ENCODE results near the gene CASTOR2. TPM values are rescaled to one million over a fixed set of nuclear protein-coding genes. Genes with fewer than 3 reads are reported as not detected.
"Not testable (repeated sequence)": the region's sequence is repeated elsewhere in the genome, so short reads cannot be mapped to it uniquely, and the experiment has no call there.

Gene CASTOR2
- total and polyA plus RNA-seq, 4 donors, result 0.76 to 6.8 (median 4.1) TPM

DNA sequence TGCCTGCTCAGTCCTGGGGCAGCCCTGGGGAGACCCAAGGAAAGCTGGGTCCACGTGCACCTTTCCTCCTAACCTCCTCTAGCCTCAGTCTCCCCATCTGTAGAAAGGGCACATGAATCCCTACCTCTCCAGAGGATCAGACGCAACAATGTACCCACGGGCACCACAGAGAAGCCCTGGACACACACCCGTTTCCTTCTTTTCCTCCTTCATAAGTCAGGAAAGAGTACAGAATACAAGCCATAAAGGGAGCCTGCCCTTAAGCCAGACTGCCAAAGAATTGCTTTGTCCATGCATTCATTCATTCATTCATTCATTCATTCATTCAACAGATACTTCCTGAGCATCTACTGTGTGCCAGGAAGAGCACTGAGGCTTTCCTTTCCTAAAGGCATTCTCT lies 20.6 kb upstream of the CASTOR2 start:
- 87 to 90% methylated on average over 3 of the region's 4 CpGs for WGBS, 2 donors
- H3K9me3 ChIP-seq (ENCODE audit: control insufficient read depth in 4 of 4, insufficient read depth in 3 of 4, low read length in 3 of 4); H3K9ac ChIP-seq (ENCODE audit: insufficient read depth in 1 of 2, low read length in 2 of 2); H3K36me3 ChIP-seq (ENCODE audit: control insufficient read depth in 4 of 4, insufficient read depth in 4 of 4, low read length in 4 of 4); DNase-seq; H3K4me1 ChIP-seq (ENCODE audit: control insufficient read depth in 5 of 5, insufficient read depth in 5 of 5, low read length in 5 of 5); H3K4me3 ChIP-seq; H3K27me3 ChIP-seq (ENCODE audit: control insufficient read depth in 3 of 3, insufficient read depth in 3 of 3, low read length in 2 of 3); ATAC-seq (ENCODE audit: insufficient read depth, low FRiP score); H3K27ac ChIP-seq (ENCODE audit: low read depth in 1 of 2, low read length in 1 of 2): not testable (repeated sequence)

DNA sequence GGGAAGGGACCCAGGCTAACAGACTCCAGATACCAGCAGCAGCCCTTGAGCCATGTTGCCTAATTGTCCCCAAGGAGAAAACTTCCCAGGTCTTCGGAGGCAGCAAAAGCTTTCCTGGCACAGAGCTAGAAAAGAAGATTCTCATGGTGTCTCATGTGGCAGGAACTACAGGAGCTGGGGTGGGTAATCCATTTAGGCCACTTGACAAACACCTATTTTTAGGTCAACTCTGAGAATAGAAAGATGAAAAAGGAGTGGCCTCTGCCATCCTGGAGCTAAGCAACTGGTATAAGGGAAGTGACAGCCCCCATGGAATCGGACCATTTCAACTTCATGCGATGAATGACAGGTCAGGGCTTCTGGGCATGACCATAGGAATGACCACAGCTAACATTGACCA lies 16.8 kb upstream of the CASTOR2 start:
- H3K36me3 ChIP-seq (ENCODE audit: control insufficient read depth in 4 of 4, insufficient read depth in 4 of 4, low read length in 4 of 4); DNase-seq; H3K9me3 ChIP-seq (ENCODE audit: control insufficient read depth in 4 of 4, insufficient read depth in 3 of 4, low read length in 3 of 4); H3K4me3 ChIP-seq; ATAC-seq (ENCODE audit: insufficient read depth, low FRiP score); H3K4me1 ChIP-seq (ENCODE audit: control insufficient read depth in 5 of 5, insufficient read depth in 5 of 5, low read length in 5 of 5); H3K27ac ChIP-seq (ENCODE audit: low read depth in 1 of 2, low read length in 1 of 2); H3K27me3 ChIP-seq (ENCODE audit: control insufficient read depth in 3 of 3, insufficient read depth in 3 of 3, low read length in 2 of 3); H3K9ac ChIP-seq (ENCODE audit: insufficient read depth in 1 of 2, low read length in 2 of 2): not testable (repeated sequence)
- no CpG with 5 or more reads among the region's 3 CpGs for WGBS, 2 donors

DNA sequence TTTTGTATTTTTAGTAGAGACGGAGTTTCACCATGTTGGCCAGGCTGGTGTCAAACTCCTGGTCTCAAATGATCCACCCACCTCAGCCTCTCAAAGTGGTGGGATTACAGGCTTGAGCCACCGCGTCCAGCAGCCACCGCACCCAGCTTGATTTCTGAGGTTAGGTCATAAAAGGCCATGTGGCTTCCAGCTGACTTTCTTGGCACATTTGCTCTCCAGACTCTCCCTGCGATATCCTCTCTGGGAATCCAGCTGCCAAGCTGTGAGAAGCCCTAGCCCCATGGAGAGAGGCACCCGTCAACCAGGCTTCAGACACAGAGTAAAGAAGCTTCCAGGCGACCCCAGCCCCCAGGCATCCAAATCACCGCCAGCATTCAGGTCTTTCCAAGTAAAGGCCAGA lies 10.7 kb upstream of the CASTOR2 start:
- not testable (repeated sequence) for H3K9ac ChIP-seq (ENCODE audit: insufficient read depth in 1 of 2, low read length in 2 of 2); H3K4me1 ChIP-seq (ENCODE audit: control insufficient read depth in 5 of 5, insufficient read depth in 5 of 5, low read length in 5 of 5); H3K27me3 ChIP-seq (ENCODE audit: control insufficient read depth in 3 of 3, insufficient read depth in 3 of 3, low read length in 2 of 3); H3K36me3 ChIP-seq (ENCODE audit: control insufficient read depth in 4 of 4, insufficient read depth in 4 of 4, low read length in 4 of 4); H3K27ac ChIP-seq (ENCODE audit: low read depth in 1 of 2, low read length in 1 of 2); ATAC-seq (ENCODE audit: insufficient read depth, low FRiP score); H3K4me3 ChIP-seq; DNase-seq; H3K9me3 ChIP-seq (ENCODE audit: control insufficient read depth in 4 of 4, insufficient read depth in 3 of 4, low read length in 3 of 4)
- no CpG with 5 or more reads among the region's 8 CpGs for WGBS, 2 donors

DNA sequence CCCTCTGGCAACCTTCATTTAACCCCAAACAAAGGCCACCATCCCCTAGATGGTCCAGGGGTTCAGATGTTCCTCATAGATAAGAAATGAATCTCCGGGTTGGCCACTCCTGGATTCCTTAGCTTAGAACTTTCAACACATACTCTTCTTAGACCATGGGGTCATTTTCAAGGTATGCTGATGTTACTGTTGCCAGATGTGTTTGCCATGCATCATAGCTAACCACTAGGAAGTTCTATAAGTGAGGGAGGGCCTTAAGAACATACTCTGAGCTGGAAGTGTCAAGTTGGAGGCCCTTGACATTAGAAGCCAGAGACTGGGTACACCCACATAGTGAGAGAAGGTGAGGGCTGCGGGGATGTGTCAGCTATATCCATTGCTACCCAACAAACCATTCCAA lies 6.2 kb upstream of the CASTOR2 start:
- H3K4me3 ChIP-seq; H3K36me3 ChIP-seq (ENCODE audit: control insufficient read depth in 4 of 4, insufficient read depth in 4 of 4, low read length in 4 of 4); H3K4me1 ChIP-seq (ENCODE audit: control insufficient read depth in 5 of 5, insufficient read depth in 5 of 5, low read length in 5 of 5); H3K27ac ChIP-seq (ENCODE audit: low read depth in 1 of 2, low read length in 1 of 2); H3K27me3 ChIP-seq (ENCODE audit: control insufficient read depth in 3 of 3, insufficient read depth in 3 of 3, low read length in 2 of 3); DNase-seq; H3K9ac ChIP-seq (ENCODE audit: insufficient read depth in 1 of 2, low read length in 2 of 2); H3K9me3 ChIP-seq (ENCODE audit: control insufficient read depth in 4 of 4, insufficient read depth in 3 of 4, low read length in 3 of 4); ATAC-seq (ENCODE audit: insufficient read depth, low FRiP score): not testable (repeated sequence)
- WGBS, 2 donors, result no CpG with 5 or more reads among the region's 2 CpGs

DNA sequence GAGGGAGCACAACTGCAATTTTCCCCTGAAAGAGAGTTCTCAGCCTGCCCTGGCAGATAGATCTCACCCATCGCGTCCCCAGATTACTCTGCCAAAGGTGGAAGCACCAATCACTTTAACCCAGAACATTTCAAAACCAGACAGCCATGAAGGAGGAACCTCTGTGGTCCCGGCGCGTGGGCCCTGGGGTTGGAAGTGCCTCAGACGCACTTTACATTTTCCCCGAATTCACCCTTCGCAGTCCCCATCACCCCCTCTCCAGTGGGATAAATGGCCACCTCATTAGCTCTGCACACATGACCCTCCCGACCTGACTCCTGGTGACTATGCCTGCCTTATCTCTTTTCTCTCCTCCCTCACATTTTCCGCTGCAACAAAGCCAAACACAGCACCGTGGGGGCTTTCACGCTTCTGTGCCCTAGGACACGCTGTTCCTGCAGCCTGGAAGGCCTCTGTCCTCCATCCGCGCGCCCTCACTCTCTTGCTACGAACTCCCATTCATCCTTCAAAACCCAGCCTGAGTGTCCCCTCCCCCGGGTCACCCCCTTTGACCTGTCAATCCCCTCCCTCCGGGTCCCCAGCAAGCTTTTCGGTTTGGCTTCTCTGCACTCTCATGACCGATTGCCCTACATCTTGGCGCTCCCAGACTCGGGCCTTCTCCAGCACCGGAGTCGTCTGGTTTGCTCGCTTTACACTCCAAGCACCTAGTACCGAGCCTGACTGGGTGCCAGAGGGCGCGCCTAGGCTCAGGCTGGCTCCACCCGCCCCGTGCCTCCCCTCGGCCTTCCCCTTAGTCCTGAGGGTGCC lies 598 bp upstream of the CASTOR2 start:
- not testable (repeated sequence) for H3K4me1 ChIP-seq (ENCODE audit: control insufficient read depth in 5 of 5, insufficient read depth in 5 of 5, low read length in 5 of 5); DNase-seq; H3K36me3 ChIP-seq (ENCODE audit: control insufficient read depth in 4 of 4, insufficient read depth in 4 of 4, low read length in 4 of 4); H3K4me3 ChIP-seq; H3K9ac ChIP-seq (ENCODE audit: insufficient read depth in 1 of 2, low read length in 2 of 2); H3K27ac ChIP-seq (ENCODE audit: low read depth in 1 of 2, low read length in 1 of 2); H3K9me3 ChIP-seq (ENCODE audit: control insufficient read depth in 4 of 4, insufficient read depth in 3 of 4, low read length in 3 of 4); H3K27me3 ChIP-seq (ENCODE audit: control insufficient read depth in 3 of 3, insufficient read depth in 3 of 3, low read length in 2 of 3)
- 38 to 49% methylated on average over 18 to 22 of the region's 32 CpGs for WGBS, 2 donors
- ATAC-seq (ENCODE audit: insufficient read depth, low FRiP score), result peak; percentile 67

DNA sequence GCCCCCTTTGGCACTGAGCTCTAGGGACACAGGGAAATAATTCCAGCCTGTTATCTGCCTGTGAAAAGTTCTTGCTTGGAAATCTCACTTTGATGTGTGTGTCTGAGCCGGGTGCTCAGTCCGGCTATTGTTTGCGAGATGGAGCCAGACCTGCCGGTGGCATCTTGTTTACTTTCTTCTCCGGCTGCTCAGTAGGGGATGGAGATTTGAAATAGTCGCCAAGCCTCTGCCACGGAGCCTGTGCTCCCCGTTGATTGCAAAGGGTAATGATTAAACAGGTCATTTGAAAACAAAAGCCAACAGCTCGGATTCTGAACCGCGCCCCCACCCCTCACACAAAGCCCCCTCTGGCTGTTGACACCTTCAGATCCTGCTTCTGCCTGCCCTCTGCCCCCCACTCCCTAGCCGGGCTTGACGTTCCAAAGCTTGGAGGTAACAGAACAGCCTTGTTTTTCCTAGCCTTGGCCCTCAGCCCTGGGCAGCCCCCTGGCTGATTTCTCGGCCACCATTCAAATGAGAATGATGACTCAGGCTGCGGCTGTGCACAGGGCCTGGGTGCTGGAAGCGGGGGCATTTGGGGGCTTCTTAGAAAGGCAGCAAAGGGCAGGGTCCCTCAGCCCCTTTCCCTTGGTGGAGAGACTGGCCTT lies 1.8 kb downstream of the CASTOR2 start:
- H3K9ac ChIP-seq (ENCODE audit: insufficient read depth in 1 of 2, low read length in 2 of 2); H3K4me1 ChIP-seq (ENCODE audit: control insufficient read depth in 5 of 5, insufficient read depth in 5 of 5, low read length in 5 of 5); H3K36me3 ChIP-seq (ENCODE audit: control insufficient read depth in 4 of 4, insufficient read depth in 4 of 4, low read length in 4 of 4); ATAC-seq (ENCODE audit: insufficient read depth, low FRiP score); DNase-seq; H3K4me3 ChIP-seq; H3K9me3 ChIP-seq (ENCODE audit: control insufficient read depth in 4 of 4, insufficient read depth in 3 of 4, low read length in 3 of 4); H3K27ac ChIP-seq (ENCODE audit: low read depth in 1 of 2, low read length in 1 of 2); H3K27me3 ChIP-seq (ENCODE audit: control insufficient read depth in 3 of 3, insufficient read depth in 3 of 3, low read length in 2 of 3): not testable (repeated sequence)
- WGBS, 2 donors, result no CpG with 5 or more reads among the region's 16 CpGs

DNA sequence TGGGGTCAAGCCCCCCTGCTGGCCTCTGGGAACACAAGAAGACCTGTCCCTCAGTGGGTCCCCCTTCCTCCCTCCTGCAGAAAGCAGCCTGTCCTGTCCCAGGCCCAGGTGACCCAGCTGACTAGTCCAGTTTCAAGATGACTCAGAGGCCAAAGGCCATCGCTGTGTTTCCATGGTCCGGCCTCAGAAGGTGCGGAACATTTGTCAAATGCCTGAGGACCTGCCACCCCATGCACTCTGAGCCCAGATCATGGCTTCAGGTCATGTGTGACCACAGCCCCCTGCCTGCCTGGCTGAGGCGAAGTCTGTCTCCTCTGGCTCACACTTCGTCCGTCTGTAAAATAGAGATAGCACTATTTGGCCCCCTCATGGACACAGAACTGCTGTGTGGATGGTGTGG lies 2.4 kb downstream of the CASTOR2 start:
- H3K4me1 ChIP-seq (ENCODE audit: control insufficient read depth in 5 of 5, insufficient read depth in 5 of 5, low read length in 5 of 5); H3K9ac ChIP-seq (ENCODE audit: insufficient read depth in 1 of 2, low read length in 2 of 2); H3K27me3 ChIP-seq (ENCODE audit: control insufficient read depth in 3 of 3, insufficient read depth in 3 of 3, low read length in 2 of 3); H3K27ac ChIP-seq (ENCODE audit: low read depth in 1 of 2, low read length in 1 of 2); H3K36me3 ChIP-seq (ENCODE audit: control insufficient read depth in 4 of 4, insufficient read depth in 4 of 4, low read length in 4 of 4); H3K9me3 ChIP-seq (ENCODE audit: control insufficient read depth in 4 of 4, insufficient read depth in 3 of 4, low read length in 3 of 4); H3K4me3 ChIP-seq; ATAC-seq (ENCODE audit: insufficient read depth, low FRiP score); DNase-seq: not testable (repeated sequence)
- WGBS, 2 donors, result 100% methylated on average over 1 of the region's 6 CpGs; no CpG with 5 or more reads in 1 of the 2 donors

DNA sequence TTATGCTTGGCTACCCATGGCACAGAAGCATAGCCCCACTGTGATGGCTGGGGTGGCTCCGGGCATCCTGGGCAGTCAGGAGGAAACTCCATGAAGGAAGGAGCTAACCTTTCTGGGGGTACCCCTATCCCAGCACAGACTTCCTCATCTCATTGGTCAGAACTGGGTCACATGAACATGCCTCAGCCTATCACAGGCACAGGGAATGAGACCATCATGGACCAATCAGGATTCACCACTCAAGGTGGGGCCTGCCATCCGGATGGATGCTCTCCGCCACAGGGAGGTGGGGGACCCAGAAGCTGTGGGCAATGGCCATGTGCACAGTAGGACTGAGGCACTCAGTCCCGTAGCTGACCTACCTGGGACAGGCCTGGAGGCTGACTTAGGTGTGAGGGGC lies 6.9 kb downstream of the CASTOR2 start:
- ATAC-seq (ENCODE audit: insufficient read depth, low FRiP score), result not testable (repeated sequence)
- WGBS, 2 donors, result no CpG with 5 or more reads among the region's 4 CpGs

More for the DNA sequence above, 6.9 kb downstream of the CASTOR2 start:
- H3K4me1 ChIP-seq (ENCODE audit: control insufficient read depth in 5 of 5, insufficient read depth in 5 of 5, low read length in 5 of 5); H3K9ac ChIP-seq (ENCODE audit: insufficient read depth in 1 of 2, low read length in 2 of 2); H3K27ac ChIP-seq (ENCODE audit: low read depth in 1 of 2, low read length in 1 of 2); H3K36me3 ChIP-seq (ENCODE audit: control insufficient read depth in 4 of 4, insufficient read depth in 4 of 4, low read length in 4 of 4); DNase-seq; H3K9me3 ChIP-seq (ENCODE audit: control insufficient read depth in 4 of 4, insufficient read depth in 3 of 4, low read length in 3 of 4); H3K4me3 ChIP-seq; H3K27me3 ChIP-seq (ENCODE audit: control insufficient read depth in 3 of 3, insufficient read depth in 3 of 3, low read length in 2 of 3): not testable (repeated sequence)
